HCT116 (cell line): ENCODE measurements around the gene OSBP2.

Experiments used
- EZH2 ChIP-seq: fragments of 200-600 bp; sonication (generic); IDR thresholded peaks from 2 replicates; pipeline ENCODE4 v1.6.1; 2017; ENCODE audit warnings: antibody characterized with exemption, mixed run types
- POLR2AphosphoS5 ChIP-seq: IDR thresholded peaks from 2 replicates; pipeline ENCODE4 v1.6.1; 2011; ENCODE audit warnings: mild to moderate bottlenecking, low read depth, low read length, moderate library complexity

- TF ChIP-seq POLR2AphosphoS5 (no peak), EZH2 (no peak)
Observed at GRCh38 chr22:30884211-30885000, 189.7 kb downstream of the OSBP2 start.
